BLaER1 (cell line): ENCODE measurements around the gene NPTX2.

Experiments used
- H3K27ac ChIP-seq: shearing (Covaris generic); formaldehyde crosslinking; 2 replicates; pipeline ENCODE4 v1.8.1; 2022
- H3K27me3 ChIP-seq: shearing (Covaris generic); formaldehyde crosslinking; 2 replicates; pipeline ENCODE4 v1.8.1; 2022
- H3K36me3 ChIP-seq: shearing (Covaris generic); formaldehyde crosslinking; 2 replicates; pipeline ENCODE4 v1.8.1; 2022
- H3K4me1 ChIP-seq: shearing (Covaris generic); formaldehyde crosslinking; 2 replicates; pipeline ENCODE4 v1.8.1; 2022
- H3K4me2 ChIP-seq: shearing (Covaris generic); formaldehyde crosslinking; 2 replicates; pipeline ENCODE4 v1.8.1; 2022
- H3K4me3 ChIP-seq: shearing (Covaris generic); formaldehyde crosslinking; 2 replicates; pipeline ENCODE4 v1.8.1; 2022
- H3K9ac ChIP-seq: shearing (Covaris generic); formaldehyde crosslinking; 2 replicates; pipeline ENCODE4 v1.8.1; 2022
- H3K9me3 ChIP-seq: shearing (Covaris generic); formaldehyde crosslinking; 2 replicates; pipeline ENCODE4 v1.8.1; 2022
- H4K20me1 ChIP-seq: shearing (Covaris generic); formaldehyde crosslinking; 2 replicates; pipeline ENCODE4 v1.8.1; 2022
- Cebpa-rat ChIP-seq: shearing (Covaris generic); IDR thresholded peaks from 2 replicates; pipeline ENCODE4 v1.8.1; 2022

The NPTX2 gene

GRCh38 chr7:98651760-98652159 lies 34.7 kb downstream of the NPTX2 start:
- H4K20me1 ChIP-seq: no peaks in the 10 kb centered on the region
- no peak for TF ChIP-seq Cebpa-rat

GRCh38 chr7:98653601-98654310 lies 36.7 kb downstream of the NPTX2 start:
- Histone ChIP-seq H3K4me2 (no peak overlapping the region), H3K4me3 (no peak overlapping the region), H4K20me1 (no peaks in the 10 kb centered on the region), H3K36me3 (no peaks in the 10 kb centered on the region), H3K4me1 (peaks cover 12% of the 10 kb centered on the region), H3K27ac (no peak overlapping the region), H3K27me3 (no peaks in the 10 kb centered on the region), H3K9ac (no peak overlapping the region), H3K9me3 (peaks cover 41% of the 10 kb centered on the region)
- no peak for TF ChIP-seq Cebpa-rat

More at GRCh38 chr7:98651760-98652159, 34.7 kb downstream of the NPTX2 start:
- Histone ChIP-seq H3K4me1 (peaks cover 22% of the 10 kb centered on the region), H3K4me2 (no peak overlapping the region), H3K27me3 (no peaks in the 10 kb centered on the region), H3K27ac (no peak overlapping the region), H3K9ac (no peak overlapping the region), H3K4me3 (no peak overlapping the region), H3K36me3 (no peaks in the 10 kb centered on the region), H3K9me3 (peaks cover 39% of the 10 kb centered on the region)

- Histone ChIP-seq H3K27ac (no peak overlapping the region), H4K20me1 (no peaks in the 10 kb centered on the region), H3K36me3 (no peaks in the 10 kb centered on the region), H3K4me1 (peaks cover 4% of the 10 kb centered on the region; the same call in 1 of the 2 replicates), H3K4me3 (no peak overlapping the region), H3K4me2 (no peak overlapping the region), H3K9me3 (peaks cover 31% of the 10 kb centered on the region), H3K27me3 (no peaks in the 10 kb centered on the region), H3K9ac (no peak overlapping the region)
- TF ChIP-seq Cebpa-rat: no peak
Measured at GRCh38 chr7:98654524-98655272, 37.6 kb downstream of the NPTX2 start.

GRCh38 chr7:98655611-98656010 lies 38.5 kb downstream of the NPTX2 start:
- Histone ChIP-seq H3K4me3 (no peak overlapping the region), H3K9me3 (peaks cover 25% of the 10 kb centered on the region), H3K27ac (no peak overlapping the region), H3K9ac (no peak overlapping the region), H3K27me3 (no peaks in the 10 kb centered on the region), H3K36me3 (no peaks in the 10 kb centered on the region), H4K20me1 (no peaks in the 10 kb centered on the region), H3K4me1 (peaks cover 4% of the 10 kb centered on the region; the same call in 1 of the 2 replicates), H3K4me2 (no peak overlapping the region)
- TF ChIP-seq Cebpa-rat: no peak

- Histone ChIP-seq H4K20me1 (no peaks in the 10 kb centered on the region), H3K9ac (no peak overlapping the region), H3K27me3 (no peaks in the 10 kb centered on the region), H3K4me2 (no peak overlapping the region), H3K9me3 (peaks cover 31% of the 10 kb centered on the region), H3K36me3 (no peaks in the 10 kb centered on the region), H3K4me1 (peaks cover 6% of the 10 kb centered on the region; the same call in 1 of the 2 replicates), H3K4me3 (no peak overlapping the region), H3K27ac (no peak overlapping the region)
- TF ChIP-seq Cebpa-rat: no peak
Measured at GRCh38 chr7:98656899-98657298, 39.8 kb downstream of the NPTX2 start.

GRCh38 chr7:98657736-98658135 lies 40.7 kb downstream of the NPTX2 start:
- H3K27ac ChIP-seq: no peak overlapping the region
- no peak for TF ChIP-seq Cebpa-rat
- no peaks in the 10 kb centered on the region for H3K36me3 ChIP-seq
- no peaks in the 10 kb centered on the region for H3K27me3 ChIP-seq
- no peak overlapping the region for H3K4me2 ChIP-seq
- H3K4me3 ChIP-seq: no peak overlapping the region
- H3K4me1 ChIP-seq: peaks cover 9% of the 10 kb centered on the region
- peaks cover 34% of the 10 kb centered on the region for H3K9me3 ChIP-seq
- H3K9ac ChIP-seq: no peak overlapping the region
- no peaks in the 10 kb centered on the region for H4K20me1 ChIP-seq

GRCh38 chr7:98659756-98660155 lies 42.7 kb downstream of the NPTX2 start:
- Histone ChIP-seq H3K4me1 (peaks cover 8% of the 10 kb centered on the region; the same call in 1 of the 2 replicates), H3K9ac (no peak overlapping the region), H3K4me2 (no peak overlapping the region), H3K4me3 (no peak overlapping the region), H3K36me3 (no peaks in the 10 kb centered on the region), H3K27ac (no peak overlapping the region), H3K27me3 (no peaks in the 10 kb centered on the region), H3K9me3 (peaks cover 41% of the 10 kb centered on the region), H4K20me1 (no peaks in the 10 kb centered on the region)
- TF ChIP-seq Cebpa-rat: no peak

GRCh38 chr7:98661607-98662006 lies 44.5 kb downstream of the NPTX2 start:
- H3K27me3 ChIP-seq: no peaks in the 10 kb centered on the region
- H3K4me2 ChIP-seq: no peak overlapping the region
- H4K20me1 ChIP-seq: no peaks in the 10 kb centered on the region
- no peak overlapping the region for H3K9ac ChIP-seq
- H3K4me3 ChIP-seq: no peak overlapping the region
- TF ChIP-seq Cebpa-rat: no peak
- H3K36me3 ChIP-seq: no peaks in the 10 kb centered on the region
- peaks cover 22% of the 10 kb centered on the region for H3K9me3 ChIP-seq
- peaks cover 8% of the 10 kb centered on the region; the same call in 1 of the 2 replicates for H3K4me1 ChIP-seq
- no peak overlapping the region for H3K27ac ChIP-seq

GRCh38 chr7:98662289-98662688 lies 45.2 kb downstream of the NPTX2 start:
- H3K4me3 ChIP-seq: no peak overlapping the region
- H3K4me1 ChIP-seq: peaks cover 8% of the 10 kb centered on the region; the same call in 1 of the 2 replicates
- H4K20me1 ChIP-seq: no peaks in the 10 kb centered on the region
- H3K9ac ChIP-seq: no peak overlapping the region
- peaks cover 19% of the 10 kb centered on the region for H3K9me3 ChIP-seq
- no peak for TF ChIP-seq Cebpa-rat
- H3K27me3 ChIP-seq: no peaks in the 10 kb centered on the region
- H3K36me3 ChIP-seq: no peaks in the 10 kb centered on the region
- no peak overlapping the region for H3K4me2 ChIP-seq
- H3K27ac ChIP-seq: no peak overlapping the region

GRCh38 chr7:98664882-98665281 lies 47.8 kb downstream of the NPTX2 start:
- no peaks in the 10 kb centered on the region for H3K27me3 ChIP-seq
- no peaks in the 10 kb centered on the region for H4K20me1 ChIP-seq
- H3K9ac ChIP-seq: no peak overlapping the region
- H3K27ac ChIP-seq: no peak overlapping the region
- no peaks in the 10 kb centered on the region for H3K36me3 ChIP-seq
- no peak overlapping the region for H3K4me2 ChIP-seq
- TF ChIP-seq Cebpa-rat: no peak
- peaks cover 19% of the 10 kb centered on the region for H3K9me3 ChIP-seq
- peaks cover 8% of the 10 kb centered on the region; the same call in 1 of the 2 replicates for H3K4me1 ChIP-seq
- no peak overlapping the region for H3K4me3 ChIP-seq
